Measurements from ENCODE around the gene ACAP2.

DNA sequence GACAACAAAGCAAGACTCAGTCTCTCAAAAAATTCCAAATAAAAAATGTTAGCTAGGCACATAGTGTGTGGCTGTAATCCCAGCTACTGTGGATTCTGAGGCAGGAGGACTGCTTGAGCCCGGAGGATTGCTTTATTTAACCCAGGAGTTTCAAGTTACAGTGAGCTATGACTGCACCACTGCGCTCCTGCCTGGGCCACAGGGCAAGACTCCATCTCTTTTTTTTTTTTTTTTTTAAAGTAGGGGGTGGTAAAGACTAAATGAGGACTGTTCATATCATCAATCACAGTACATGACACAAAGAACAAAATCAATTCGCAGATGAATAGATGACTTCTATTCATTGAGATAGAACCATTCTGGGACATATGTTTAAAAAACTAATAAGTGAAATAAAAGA, 48.1 kb downstream of the ACAP2 start:
- TF ChIP-seq, protein P1, sequence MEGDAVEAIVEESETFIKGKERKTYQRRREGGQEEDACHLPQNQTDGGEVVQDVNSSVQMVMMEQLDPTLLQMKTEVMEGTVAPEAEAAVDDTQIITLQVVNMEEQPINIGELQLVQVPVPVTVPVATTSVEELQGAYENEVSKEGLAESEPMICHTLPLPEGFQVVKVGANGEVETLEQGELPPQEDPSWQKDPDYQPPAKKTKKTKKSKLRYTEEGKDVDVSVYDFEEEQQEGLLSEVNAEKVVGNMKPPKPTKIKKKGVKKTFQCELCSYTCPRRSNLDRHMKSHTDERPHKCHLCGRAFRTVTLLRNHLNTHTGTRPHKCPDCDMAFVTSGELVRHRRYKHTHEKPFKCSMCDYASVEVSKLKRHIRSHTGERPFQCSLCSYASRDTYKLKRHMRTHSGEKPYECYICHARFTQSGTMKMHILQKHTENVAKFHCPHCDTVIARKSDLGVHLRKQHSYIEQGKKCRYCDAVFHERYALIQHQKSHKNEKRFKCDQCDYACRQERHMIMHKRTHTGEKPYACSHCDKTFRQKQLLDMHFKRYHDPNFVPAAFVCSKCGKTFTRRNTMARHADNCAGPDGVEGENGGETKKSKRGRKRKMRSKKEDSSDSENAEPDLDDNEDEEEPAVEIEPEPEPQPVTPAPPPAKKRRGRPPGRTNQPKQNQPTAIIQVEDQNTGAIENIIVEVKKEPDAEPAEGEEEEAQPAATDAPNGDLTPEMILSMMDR (IDR thresholded peaks at IDR 0.05), result no peak
- no peak for TF ChIP-seq POLR2A (IDR thresholded peaks at IDR 0.05)
